Measurements from ENCODE around the gene AHI1.

Gene AHI1

DNA sequence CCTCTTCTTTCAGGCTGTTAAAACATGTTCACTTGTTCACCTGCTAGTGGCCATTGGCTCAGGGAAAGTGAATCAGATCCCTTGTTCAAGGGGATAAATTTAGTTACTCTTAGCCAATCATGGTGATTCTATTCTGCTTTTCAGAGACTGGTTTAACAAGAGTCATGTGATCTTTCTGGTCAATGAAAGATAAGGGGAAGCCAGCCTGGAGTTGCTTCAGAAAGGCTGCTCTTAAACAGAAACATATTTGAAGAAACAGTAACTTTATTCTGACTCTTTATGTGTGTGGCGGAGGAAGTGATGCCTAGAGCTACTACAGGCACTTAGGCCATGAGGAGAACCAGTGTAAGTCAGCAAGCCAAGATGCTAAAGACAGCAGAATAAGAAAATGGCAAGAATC, 28.1 kb upstream of the AHI1 start:
- no peak for DNase-seq (ENCODE audit: low read depth)
- no peak overlapping the region for H3K4me3 ChIP-seq (ENCODE audit: low read depth, low read length)
- TF ChIP-seq, protein P1, sequence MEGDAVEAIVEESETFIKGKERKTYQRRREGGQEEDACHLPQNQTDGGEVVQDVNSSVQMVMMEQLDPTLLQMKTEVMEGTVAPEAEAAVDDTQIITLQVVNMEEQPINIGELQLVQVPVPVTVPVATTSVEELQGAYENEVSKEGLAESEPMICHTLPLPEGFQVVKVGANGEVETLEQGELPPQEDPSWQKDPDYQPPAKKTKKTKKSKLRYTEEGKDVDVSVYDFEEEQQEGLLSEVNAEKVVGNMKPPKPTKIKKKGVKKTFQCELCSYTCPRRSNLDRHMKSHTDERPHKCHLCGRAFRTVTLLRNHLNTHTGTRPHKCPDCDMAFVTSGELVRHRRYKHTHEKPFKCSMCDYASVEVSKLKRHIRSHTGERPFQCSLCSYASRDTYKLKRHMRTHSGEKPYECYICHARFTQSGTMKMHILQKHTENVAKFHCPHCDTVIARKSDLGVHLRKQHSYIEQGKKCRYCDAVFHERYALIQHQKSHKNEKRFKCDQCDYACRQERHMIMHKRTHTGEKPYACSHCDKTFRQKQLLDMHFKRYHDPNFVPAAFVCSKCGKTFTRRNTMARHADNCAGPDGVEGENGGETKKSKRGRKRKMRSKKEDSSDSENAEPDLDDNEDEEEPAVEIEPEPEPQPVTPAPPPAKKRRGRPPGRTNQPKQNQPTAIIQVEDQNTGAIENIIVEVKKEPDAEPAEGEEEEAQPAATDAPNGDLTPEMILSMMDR (conservative IDR thresholded peaks at IDR 0.05; ENCODE audit: low read depth, low read length), result no peak

DNA sequence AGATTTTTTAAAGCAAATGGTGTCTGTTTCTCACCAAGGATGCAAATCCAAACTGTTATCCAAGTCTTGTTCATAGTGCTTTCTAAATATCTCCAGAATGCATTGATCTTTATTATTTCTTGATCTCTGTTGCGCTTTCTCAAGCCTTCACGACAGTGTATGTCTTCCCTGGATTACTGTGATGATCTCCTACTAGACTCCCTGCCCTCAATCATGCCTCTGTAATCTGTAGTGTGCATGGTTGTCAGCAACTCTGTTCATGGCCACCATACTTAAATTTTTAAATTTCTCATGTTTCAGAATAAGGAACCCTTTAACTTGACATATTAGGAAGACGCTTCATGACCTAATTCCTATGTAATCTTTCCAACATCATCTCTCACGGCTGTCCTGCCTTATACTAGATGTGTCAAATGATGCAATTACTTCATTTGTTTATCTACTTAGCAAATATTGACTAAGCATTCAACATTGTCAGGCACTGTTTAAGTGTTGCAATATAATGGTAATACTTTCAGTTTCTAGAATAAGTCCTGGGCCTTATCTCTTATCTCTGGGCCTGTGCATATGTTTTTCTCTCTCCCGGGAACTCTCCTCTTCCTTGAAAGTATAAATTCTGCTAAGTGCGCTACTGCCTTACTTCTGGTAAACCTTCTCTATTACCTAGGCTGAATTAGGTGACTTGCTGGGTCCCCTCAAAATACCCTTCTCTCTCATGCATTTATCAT, 25.6 kb upstream of the AHI1 start:
- TF ChIP-seq, protein P1 (conservative IDR thresholded peaks at IDR 0.05; ENCODE audit: low read depth, low read length), result no peak
- DNase-seq (ENCODE audit: low read depth), result peak; percentile 79

DNA sequence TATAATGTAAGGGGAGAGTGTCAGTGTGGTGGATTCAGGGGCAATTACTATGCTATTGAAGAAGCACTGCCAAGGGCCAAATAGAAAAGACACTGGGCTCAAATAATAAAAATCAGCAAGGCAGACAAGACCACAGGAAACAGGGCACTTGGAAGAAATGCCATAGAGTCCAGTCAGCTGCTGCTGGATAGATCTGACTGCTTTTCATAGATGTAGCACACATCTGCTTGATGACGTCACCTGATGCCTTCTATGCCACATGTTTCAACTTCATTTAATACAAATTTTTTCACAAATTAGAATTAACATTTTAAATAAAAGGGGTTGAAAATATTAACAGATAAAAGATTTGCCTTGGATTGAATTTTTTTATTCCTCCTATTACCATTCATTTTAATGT, 23.9 kb upstream of the AHI1 start:
- DNase-seq (ENCODE audit: low read depth), result peak; percentile 35
- TF ChIP-seq, protein P1 (conservative IDR thresholded peaks at IDR 0.05; ENCODE audit: low read depth, low read length), result no peak
- no peak overlapping the region for H3K4me3 ChIP-seq (ENCODE audit: low read depth, low read length)

More for the DNA sequence above, 25.6 kb upstream of the AHI1 start:
- no peak overlapping the region for H3K4me3 ChIP-seq (ENCODE audit: low read depth, low read length)

DNA sequence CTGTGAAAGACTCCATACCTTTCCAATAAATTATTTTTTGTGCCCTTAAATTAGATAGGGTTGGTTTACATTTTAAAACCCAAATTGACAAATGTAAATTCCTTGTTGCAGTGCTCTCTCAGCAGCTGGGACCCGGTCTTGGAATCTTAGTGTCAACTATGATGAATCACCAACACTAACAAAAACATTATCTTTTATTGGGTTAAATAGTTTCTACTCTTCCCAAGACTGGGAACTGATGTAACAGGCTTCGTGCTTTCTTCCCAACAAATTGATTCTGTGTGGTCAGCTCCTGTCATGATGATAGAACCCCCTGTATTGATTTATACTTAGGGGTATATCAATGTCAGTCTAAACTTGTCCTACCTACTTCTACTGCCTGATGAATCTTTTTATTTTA, 23.2 kb upstream of the AHI1 start:
- peak; percentile 50 for DNase-seq (ENCODE audit: low read depth)
- no peak overlapping the region for H3K4me3 ChIP-seq (ENCODE audit: low read depth, low read length)
- TF ChIP-seq, protein P1 (conservative IDR thresholded peaks at IDR 0.05; ENCODE audit: low read depth, low read length), result no peak

DNA sequence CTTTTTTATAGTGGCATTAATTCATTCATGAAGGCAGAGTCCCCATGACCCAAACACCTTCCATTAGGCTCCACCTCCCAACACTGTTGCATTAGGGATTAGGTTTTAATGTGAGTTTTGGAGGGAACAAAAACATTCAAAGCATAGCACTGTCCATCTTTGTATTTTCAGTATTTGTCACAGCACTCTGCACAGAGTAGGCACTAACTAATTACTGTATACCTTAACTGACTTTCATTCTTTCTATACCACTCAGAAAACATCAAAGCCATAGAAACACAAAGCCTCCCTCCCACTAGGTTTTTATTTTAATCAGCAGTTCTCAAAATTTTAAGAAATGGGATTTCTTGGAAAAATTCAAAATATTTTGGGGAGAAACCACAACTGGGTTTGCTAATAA, 21.8 kb upstream of the AHI1 start:
- no peak overlapping the region for H3K4me3 ChIP-seq (ENCODE audit: low read depth, low read length)
- TF ChIP-seq, protein P1 (conservative IDR thresholded peaks at IDR 0.05; ENCODE audit: low read depth, low read length), result no peak
- DNase-seq (ENCODE audit: low read depth), result no peak

DNA sequence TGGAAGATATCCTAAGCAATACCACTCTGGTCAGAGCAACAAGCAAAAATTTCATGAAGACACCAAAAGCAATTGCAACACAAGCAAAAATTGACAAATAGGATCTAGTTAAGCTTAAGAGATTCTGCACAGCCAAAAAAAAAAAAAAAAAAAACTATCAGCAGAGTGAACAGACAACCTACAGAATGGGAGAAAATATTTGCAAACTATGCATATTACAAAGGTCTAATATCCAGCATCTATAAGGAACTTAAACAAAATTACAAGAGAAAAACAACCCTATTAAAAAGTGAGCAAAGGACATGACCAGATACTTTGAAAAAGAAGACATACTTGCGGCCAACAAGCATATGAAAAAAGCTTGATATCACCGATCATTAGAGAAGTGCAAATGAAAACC, 20.0 kb upstream of the AHI1 start:
- no peak overlapping the region for H3K4me3 ChIP-seq (ENCODE audit: low read depth, low read length)
- TF ChIP-seq, protein P1 (conservative IDR thresholded peaks at IDR 0.05; ENCODE audit: low read depth, low read length), result no peak
- no peak for DNase-seq (ENCODE audit: low read depth)

DNA sequence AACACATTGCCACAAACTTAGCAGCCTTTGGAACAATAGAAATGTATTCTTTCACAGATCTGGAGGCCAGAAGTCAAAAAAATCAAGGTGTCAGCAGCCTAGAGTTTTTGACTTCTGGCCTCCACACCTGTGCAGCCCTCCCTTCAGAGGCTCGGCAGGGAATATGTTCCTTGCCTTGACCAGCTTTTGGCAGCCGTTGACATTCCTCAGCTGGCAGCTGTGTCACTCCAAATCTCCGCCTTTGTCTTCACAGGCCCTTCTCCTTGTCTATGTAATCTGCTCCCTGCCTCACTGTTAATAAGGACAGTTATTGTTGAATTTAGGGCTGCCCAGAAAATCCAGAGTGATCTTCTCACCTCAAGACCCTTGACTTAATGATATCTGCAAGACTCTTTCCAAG, 17.2 kb upstream of the AHI1 start:
- H3K4me3 ChIP-seq (ENCODE audit: low read depth, low read length), result no peak overlapping the region
- TF ChIP-seq, protein P1 (conservative IDR thresholded peaks at IDR 0.05; ENCODE audit: low read depth, low read length), result no peak
- no peak for DNase-seq (ENCODE audit: low read depth)

All from choroid plexus epithelial cell (primary cell).